Gastroesophageal sphincter (tissue), 4 donors: ENCODE results near the gene MVD. TPM values are rescaled to one million over a fixed set of nuclear protein-coding genes. Genes with fewer than 3 reads are reported as not detected.

Experiments
- ATAC-seq: fragments of 150-250 bp; one replicate; pipeline ENCODE4 v1.9.1; 2016; ENCODE audit warnings: mild to moderate bottlenecking, moderate library complexity
- H3K27ac ChIP-seq, 4 donors: fragments of 200-600 bp; sonication (generic) in 3 of 4; 1 replicate in 3 of 4; 2 replicates in 1 of 4; pipeline ENCODE4 v1.5.1; 2016 to 2019
- H3K27me3 ChIP-seq: fragments of 200-600 bp; sonication (generic); one replicate; pipeline ENCODE4 v1.5.1; 2019
- H3K36me3 ChIP-seq, 2 donors: fragments of 200-600 bp; sonication (generic); one replicate each; pipeline ENCODE4 v1.5.1; 2019; ENCODE audit warnings: control low read depth in 1 of 2
- H3K4me1 ChIP-seq, 3 donors: fragments of 200-600 bp; sonication (generic); 1 replicate in 2 of 3; 2 replicates in 1 of 3; pipeline ENCODE4 v1.5.1; 2016 to 2019; ENCODE audit warnings: control low read depth in 2 of 3
- H3K4me3 ChIP-seq, 2 donors: fragments of 200-600 bp; sonication (generic); one replicate each; pipeline ENCODE4 v1.5.1; 2019; ENCODE audit warnings: mild to moderate bottlenecking in 1 of 2, moderate library complexity in 1 of 2
- H3K9me3 ChIP-seq, 3 donors: fragments of 200-600 bp; sonication (generic); one replicate each; pipeline ENCODE4 v1.5.1; 2017 to 2019; ENCODE audit warnings: control low read depth in 2 of 3
- CTCF ChIP-seq, 4 experiments: fragments of 200-600 bp in 2 of 4; fragments of 450-650 bp in 2 of 4; sonication (generic) in 1 of 4; IDR thresholded peaks; one replicate each; pipeline ENCODE4 v1.5.1; 2017 to 2019; ENCODE audit warnings: antibody characterized with exemption in 4 of 4, mild to moderate bottlenecking in 2 of 4, moderate library complexity in 2 of 4
- EP300 ChIP-seq: sonication (generic); formaldehyde crosslinking; IDR thresholded peaks from one replicate; pipeline ENCODE4 v1.6.1; 2017; ENCODE audit warnings: antibody characterized with exemption, mild to moderate bottlenecking
- POLR2A ChIP-seq, 2 donors: fragments of 450-650 bp; IDR thresholded peaks; one replicate each; pipeline ENCODE4 v1.6.1; 2017; ENCODE audit warnings: antibody characterized with exemption in 2 of 2, mild to moderate bottlenecking in 2 of 2, moderate library complexity in 1 of 2
- POLR2AphosphoS5 ChIP-seq: sonication (generic); formaldehyde crosslinking; IDR thresholded peaks from one replicate; pipeline ENCODE4 v1.6.1; 2017; ENCODE audit warnings: antibody characterized with exemption
- WGBS, 2 donors: methylation state at CpG; one replicate each; pipeline ENCODE4 v1.1.5; 2018; ENCODE audit warnings: low coverage in 1 of 2; 5-methylcytosine and 5-hydroxymethylcytosine counted together
- total RNA-seq, 4 donors: library from RNA; depleted of rRNA; stranded (reverse); fragments of >200 nt; gene quantifications; one replicate each; pipeline ENCODE4 v1.1.0, GENCODE V29; 2016

The MVD gene
- total RNA-seq, 4 donors from 2014 or later: 21.3 to 30.3 (median 26.6) TPM

GRCh38 chr16:88692861-88693260 is 30.0 kb upstream of the MVD start:
- H3K4me1 ChIP-seq: no peaks in the 10 kb centered on the region
- 80% methylated on average over 2 of the region's 10 CpGs; no CpG with 5 or more reads in 1 of the 2 donors for WGBS, 2 donors
- no peak overlapping the region for H3K4me3 ChIP-seq
- TF ChIP-seq EP300: no peak
- TF ChIP-seq CTCF (IDR thresholded peaks at IDR 0.05): no peak
- TF ChIP-seq POLR2AphosphoS5: no peak
- TF ChIP-seq POLR2A (IDR thresholded peaks at IDR 0.05): no peak
- no peaks in the 10 kb centered on the region for H3K9me3 ChIP-seq
- H3K36me3 ChIP-seq: peaks cover 0 to 29% of the 10 kb centered on the region in 2 donors
- H3K27ac ChIP-seq: no peak overlapping the region
- H3K27me3 ChIP-seq: peaks cover 50% of the 10 kb centered on the region
- ATAC-seq: no peak

- 73 to 90% methylated on average over 6 to 8 of the region's 26 CpGs for WGBS, 2 donors
- Histone ChIP-seq H3K36me3 (peaks cover 0 to 21% of the 10 kb centered on the region in 2 donors), H3K4me3 (no peak overlapping the region), H3K9me3 (no peaks in the 10 kb centered on the region), H3K4me1 (peaks cover 0 to 2% (median 0%) of the 10 kb centered on the region in 3 donors), H3K27ac (no peak overlapping the region), H3K27me3 (peaks cover 58% of the 10 kb centered on the region)
- ATAC-seq: no peak
- TF ChIP-seq POLR2AphosphoS5: no peak
- no peak for TF ChIP-seq CTCF (IDR thresholded peaks at IDR 0.05)
These were observed 29.2 kb upstream of the MVD start for GRCh38 chr16:88691924-88692560.

- peaks cover 0 to 9% (median 6%) of the 10 kb centered on the region in 3 donors for H3K4me1 ChIP-seq
- TF ChIP-seq CTCF (IDR thresholded peaks at IDR 0.05) (no peak), POLR2AphosphoS5 (no peak), EP300 (no peak), POLR2A (IDR thresholded peaks at IDR 0.05) (no peak)
- H3K36me3 ChIP-seq: peaks cover 0 to 13% of the 10 kb centered on the region in 2 donors
- 81% methylated on average over 8 of the region's 33 CpGs; no CpG with 5 or more reads in 1 of the 2 donors for WGBS, 2 donors
- H3K9me3 ChIP-seq: no peaks in the 10 kb centered on the region
- H3K27ac ChIP-seq: no peak overlapping the region
- no peak overlapping the region for H3K4me3 ChIP-seq
- ATAC-seq: no peak
- peaks cover 66% of the 10 kb centered on the region for H3K27me3 ChIP-seq
These were observed 28.4 kb upstream of the MVD start for GRCh38 chr16:88691129-88691813.

GRCh38 chr16:88690341-88691128 is 27.6 kb upstream of the MVD start:
- H3K27ac ChIP-seq: no peak overlapping the region
- H3K36me3 ChIP-seq: peaks cover 0 to 6% of the 10 kb centered on the region in 2 donors
- peaks cover 73% of the 10 kb centered on the region for H3K27me3 ChIP-seq
- TF ChIP-seq CTCF (IDR thresholded peaks at IDR 0.05) (no peak), POLR2AphosphoS5 (no peak), POLR2A (IDR thresholded peaks at IDR 0.05) (no peak)
- no peak for ATAC-seq
- no peaks in the 10 kb centered on the region for H3K9me3 ChIP-seq
- WGBS, 2 donors: 66% methylated on average over 8 of the region's 21 CpGs; no CpG with 5 or more reads in 1 of the 2 donors
- H3K4me1 ChIP-seq: peaks cover 0 to 17% (median 10%) of the 10 kb centered on the region in 3 donors
- no peak overlapping the region for H3K4me3 ChIP-seq
